Kidney (tissue), 14 donors: Measurements from ENCODE around the gene ISCU. TPM values are rescaled to one million over a fixed set of nuclear protein-coding genes. Genes with fewer than 3 reads are reported as not detected.

Experiments
- DNase-seq, 5 donors: peaks; one replicate each; pipeline ENCODE4 v3.0.0-alpha.2; 2013 to 2020
- FAIRE-seq: peaks from 2 replicates; lab custom pipeline; 2012; peaks lifted over from hg19 to GRCh38; lab: Jason Lieb, UNC
- H3K27ac ChIP-seq, 2 donors: one replicate each; pipeline ENCODE4 v1.7.0; 2013; ENCODE audit warnings: low read depth in 2 of 2, low read length in 2 of 2, inconsistent platforms in 1 of 2
- H3K27me3 ChIP-seq: one replicate; pipeline ENCODE4 v1.7.1; 2013; ENCODE audit warnings: low read length, inconsistent platforms; ENCODE audit not compliant: control insufficient read depth, insufficient read depth
- H3K36me3 ChIP-seq, 3 donors: one replicate each; pipeline versions ENCODE4 v1.7.0 to v1.7.1; 2013; ENCODE audit warnings: low read length in 3 of 3, control low read depth in 1 of 3, inconsistent platforms in 1 of 3; ENCODE audit not compliant: insufficient read depth in 3 of 3, control insufficient read depth in 2 of 3
- H3K4me1 ChIP-seq, 3 donors: one replicate each; pipeline versions ENCODE4 v1.7.0 to v1.7.1; 2013; ENCODE audit warnings: low read length in 3 of 3, inconsistent platforms in 1 of 3, low read depth in 1 of 3; ENCODE audit not compliant: control insufficient read depth in 2 of 3, insufficient read depth in 2 of 3
- H3K4me3 ChIP-seq, 3 donors: one replicate each; pipeline versions ENCODE4 v1.7.0 to v1.8.1; 2013; ENCODE audit warnings: low read length in 3 of 3, control low read depth in 1 of 3, inconsistent platforms in 1 of 3
- H3K9ac ChIP-seq, 3 donors: one replicate each; pipeline versions ENCODE4 v1.7.0 to v1.7.1; 2013; ENCODE audit warnings: low read length in 3 of 3, control low read depth in 1 of 3, inconsistent platforms in 1 of 3
- H3K9me3 ChIP-seq, 3 donors: one replicate each; pipeline versions ENCODE4 v1.7.0 to v1.7.1; 2013; ENCODE audit warnings: low read length in 3 of 3, control low read depth in 1 of 3, inconsistent platforms in 1 of 3; ENCODE audit not compliant: control insufficient read depth in 2 of 3, insufficient read depth in 1 of 3
- intact Hi-C: fragments of 100-400 bp; cut with DNase I; formaldehyde crosslinking; loops from one replicate; pipeline ENCODE4 v1.11.1; 2022
- polyA plus RNA-seq: library from polyadenylated mRNA; stranded (reverse); fragments of 350-450 nt; fragmentation: Illumina TruSeq; extraction: RNeasy Lipid Tissue Mini Kit (QIAGEN cat#74804); gene quantifications from one replicate; pipeline ENCODE4 v1.2.3, GENCODE V29; 2014; ENCODE audit warnings: low read depth, low replicate concordance; ENCODE audit not compliant: insufficient read depth
- total RNA-seq: library from RNA; stranded (reverse); fragmentation: NEBNext Ultra II Directional; extraction: Animal tissue kit (Norgen Biotek cat#: 25700); gene quantifications from one replicate; pipeline ENCODE4 v1.2.1, GENCODE V29; 2021
- TF ChIP-seq, protein P1 (sequence below): IDR thresholded peaks from 3 replicates; pipeline ENCODE4 v1.5.1; 2012; ENCODE audit warnings: mild to moderate bottlenecking, moderate library complexity, borderline replicate concordance; ENCODE audit not compliant: insufficient read depth; ENCODE audit errors: extremely low read depth
- donor health status: control.
- donor health status: control.
- donor health status: control.
- donor health status: control.
- donor health status: control.
- donor health status: DM: yes; HTN: yes; CAD: no.
- donor health status: Normal renal cell carcinoma (clear cell type).

Gene ISCU
- total and polyA plus RNA-seq, 2 donors from 2014 or later: 183 to 511 TPM

DNA sequence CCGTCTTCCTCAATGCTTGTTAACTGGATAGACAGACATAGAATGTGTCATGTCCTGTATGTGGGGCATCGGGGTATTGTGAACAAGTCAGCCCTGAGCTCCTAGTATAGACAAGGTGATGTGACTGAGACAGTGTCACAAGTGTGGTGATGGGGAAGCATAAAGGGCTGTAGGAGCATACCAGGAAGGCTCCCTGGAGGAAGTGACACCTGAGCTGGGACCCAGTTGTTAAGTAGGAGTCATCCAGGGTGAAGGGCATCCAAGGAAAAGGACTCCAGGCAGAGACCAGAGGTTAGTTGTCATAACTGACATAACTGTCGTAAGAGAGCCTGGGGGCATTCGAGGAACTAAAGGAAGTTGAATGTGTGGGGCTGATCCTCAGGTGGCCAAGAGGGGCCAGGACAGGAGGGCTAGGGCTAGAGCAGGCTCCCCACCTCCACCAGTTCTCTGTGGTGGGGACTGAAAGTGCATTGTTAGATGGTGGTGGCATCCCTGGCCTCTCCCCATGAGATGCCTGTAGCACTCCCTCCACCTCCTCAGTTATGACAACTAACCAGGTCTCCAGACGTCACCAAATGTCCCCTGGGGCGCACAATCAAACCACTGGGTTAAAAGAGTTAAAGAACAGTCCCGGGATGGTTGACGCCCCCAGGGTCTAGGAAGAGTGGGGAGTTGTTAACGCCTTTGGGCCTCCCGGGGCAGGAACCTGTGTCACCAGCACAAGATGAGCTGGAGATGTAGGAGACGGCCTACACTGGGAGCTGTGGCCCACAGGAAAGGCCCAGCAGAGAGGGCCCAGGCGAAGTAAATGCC, 44.9 kb upstream of the ISCU start:
- no peaks in the 10 kb centered on the region for H3K27me3 ChIP-seq
- H3K27ac ChIP-seq: no peak overlapping the region
- no peak overlapping the region for H3K4me3 ChIP-seq
- peaks cover 7 to 24% (median 22%) of the 10 kb centered on the region in 3 donors for H3K36me3 ChIP-seq
- DNase-seq (no peak), FAIRE-seq (no peak)
- H3K9ac ChIP-seq: no peak overlapping the region
- peaks cover 0 to 13% (median 0%) of the 10 kb centered on the region in 3 donors for H3K4me1 ChIP-seq
- TF ChIP-seq, protein P1, sequence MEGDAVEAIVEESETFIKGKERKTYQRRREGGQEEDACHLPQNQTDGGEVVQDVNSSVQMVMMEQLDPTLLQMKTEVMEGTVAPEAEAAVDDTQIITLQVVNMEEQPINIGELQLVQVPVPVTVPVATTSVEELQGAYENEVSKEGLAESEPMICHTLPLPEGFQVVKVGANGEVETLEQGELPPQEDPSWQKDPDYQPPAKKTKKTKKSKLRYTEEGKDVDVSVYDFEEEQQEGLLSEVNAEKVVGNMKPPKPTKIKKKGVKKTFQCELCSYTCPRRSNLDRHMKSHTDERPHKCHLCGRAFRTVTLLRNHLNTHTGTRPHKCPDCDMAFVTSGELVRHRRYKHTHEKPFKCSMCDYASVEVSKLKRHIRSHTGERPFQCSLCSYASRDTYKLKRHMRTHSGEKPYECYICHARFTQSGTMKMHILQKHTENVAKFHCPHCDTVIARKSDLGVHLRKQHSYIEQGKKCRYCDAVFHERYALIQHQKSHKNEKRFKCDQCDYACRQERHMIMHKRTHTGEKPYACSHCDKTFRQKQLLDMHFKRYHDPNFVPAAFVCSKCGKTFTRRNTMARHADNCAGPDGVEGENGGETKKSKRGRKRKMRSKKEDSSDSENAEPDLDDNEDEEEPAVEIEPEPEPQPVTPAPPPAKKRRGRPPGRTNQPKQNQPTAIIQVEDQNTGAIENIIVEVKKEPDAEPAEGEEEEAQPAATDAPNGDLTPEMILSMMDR: no peak
- H3K9me3 ChIP-seq: no peaks in the 10 kb centered on the region
- intact Hi-C loops: no loop called here

DNA sequence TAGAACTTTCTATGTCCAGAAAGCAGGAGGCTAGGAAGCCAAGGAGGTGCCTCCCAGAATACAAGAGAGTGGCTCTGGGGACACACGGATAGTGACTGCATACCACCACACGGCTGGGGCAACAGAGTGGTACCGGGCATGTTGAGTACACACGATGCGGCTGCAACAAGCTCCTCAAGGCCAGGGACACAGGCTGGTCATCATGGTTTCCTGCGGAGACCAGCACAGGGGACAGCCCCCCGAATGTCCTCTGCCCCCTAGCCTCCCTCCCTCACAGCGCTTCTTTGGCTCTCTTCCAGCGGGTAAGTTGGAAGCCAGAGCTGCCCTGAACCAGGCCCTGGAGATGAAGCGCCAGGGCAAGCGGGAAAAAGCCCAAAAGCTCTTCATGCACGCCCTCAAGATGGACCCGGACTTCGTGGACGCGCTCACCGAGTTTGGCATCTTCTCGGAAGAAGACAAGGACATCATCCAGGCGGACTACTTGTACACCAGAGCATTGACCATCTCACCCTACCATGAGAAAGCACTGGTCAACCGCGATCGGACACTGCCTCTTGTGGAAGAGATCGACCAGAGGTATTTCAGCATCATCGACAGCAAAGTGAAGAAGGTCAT, 44.2 kb upstream of the ISCU start:
- TF ChIP-seq, protein P1: no peak
- DNase-seq: no peak
- H3K9ac ChIP-seq: no peak overlapping the region
- FAIRE-seq: no peak
- no peaks in the 10 kb centered on the region for H3K27me3 ChIP-seq
- no peak overlapping the region for H3K27ac ChIP-seq
- H3K36me3 ChIP-seq: peaks cover 7 to 30% (median 22%) of the 10 kb centered on the region in 3 donors
- H3K4me1 ChIP-seq: peaks cover 0 to 13% (median 0%) of the 10 kb centered on the region in 3 donors
- no peak overlapping the region for H3K4me3 ChIP-seq
- no peaks in the 10 kb centered on the region for H3K9me3 ChIP-seq
- intact Hi-C loops: no loop called here

DNA sequence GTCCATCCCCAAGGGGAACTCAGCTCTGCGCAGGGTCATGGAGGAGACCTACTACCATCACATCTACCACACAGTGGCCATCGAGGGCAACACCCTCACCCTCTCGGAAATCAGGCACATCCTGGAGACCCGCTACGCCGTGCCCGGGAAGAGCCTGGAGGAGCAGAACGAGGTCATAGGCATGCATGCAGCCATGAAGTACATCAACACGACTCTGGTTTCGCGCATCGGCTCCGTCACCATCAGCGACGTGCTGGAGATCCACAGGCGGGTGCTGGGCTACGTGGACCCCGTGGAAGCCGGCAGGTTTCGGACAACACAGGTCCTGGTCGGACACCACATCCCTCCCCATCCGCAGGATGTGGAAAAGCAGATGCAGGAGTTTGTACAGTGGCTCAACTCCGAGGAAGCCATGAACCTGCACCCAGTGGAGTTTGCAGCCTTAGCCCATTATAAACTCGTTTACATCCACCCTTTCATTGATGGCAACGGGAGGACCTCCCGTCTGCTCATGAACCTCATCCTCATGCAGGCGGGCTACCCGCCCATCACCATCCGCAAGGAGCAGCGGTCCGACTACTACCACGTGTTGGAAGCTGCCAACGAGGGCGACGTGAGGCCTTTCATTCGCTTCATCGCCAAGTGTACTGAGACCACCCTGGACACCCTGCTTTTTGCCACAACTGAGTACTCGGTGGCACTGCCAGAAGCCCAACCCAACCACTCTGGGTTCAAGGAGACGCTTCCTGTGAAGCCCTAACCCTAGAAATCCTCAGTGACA, 43.5 kb upstream of the ISCU start:
- FAIRE-seq: no peak
- Histone ChIP-seq H3K27ac (no peak overlapping the region), H3K4me3 (no peak overlapping the region), H3K27me3 (no peaks in the 10 kb centered on the region), H3K9ac (no peak overlapping the region), H3K4me1 (peaks cover 0 to 13% (median 0%) of the 10 kb centered on the region in 3 donors), H3K36me3 (peaks cover 8 to 37% (median 28%) of the 10 kb centered on the region in 3 donors), H3K9me3 (no peaks in the 10 kb centered on the region)
- DNase-seq: no peak
- intact Hi-C loops: no loop called here
- TF ChIP-seq, protein P1: no peak
